ENCODE measurements around the gene TMEM39B.
"Not testable (repeated sequence)": the region's sequence is repeated elsewhere in the genome, so short reads cannot be mapped to it uniquely, and the experiment has no call there.

TMEM39B gene

GRCh38 chr1:32111789-32112188 is 39.0 kb downstream of the TMEM39B start:
- no peak for DNase-seq (ENCODE audit: low read depth, low spot score)

GRCh38 chr1:32112806-32113375 is 40.2 kb downstream of the TMEM39B start:
- DNase-seq (ENCODE audit: low read depth, low spot score), result no peak

GRCh38 chr1:32113436-32113835 is 40.7 kb downstream of the TMEM39B start:
- not testable (repeated sequence) for DNase-seq (ENCODE audit: low read depth, low spot score)

GRCh38 chr1:32114420-32114819 is 41.7 kb downstream of the TMEM39B start:
- DNase-seq (ENCODE audit: low read depth, low spot score), result no peak

GRCh38 chr1:32115496-32115895 is 42.8 kb downstream of the TMEM39B start:
- no peak for DNase-seq (ENCODE audit: low read depth, low spot score)

GRCh38 chr1:32116531-32116930 is 43.8 kb downstream of the TMEM39B start:
- DNase-seq (ENCODE audit: low read depth, low spot score), result no peak

GRCh38 chr1:32122151-32122550 is 49.4 kb downstream of the TMEM39B start:
- no peak for DNase-seq (ENCODE audit: low read depth, low spot score)

- DNase-seq (ENCODE audit: low read depth, low spot score), result not testable (repeated sequence)
Measured at GRCh38 chr1:32123361-32123760, 50.6 kb downstream of the TMEM39B start.

- DNase-seq (ENCODE audit: low read depth, low spot score), result no peak
Measured at GRCh38 chr1:32125313-32125712, 52.6 kb downstream of the TMEM39B start.

- DNase-seq (ENCODE audit: low read depth, low spot score), result no peak
Measured at GRCh38 chr1:32126770-32127169, 54.0 kb downstream of the TMEM39B start.

GRCh38 chr1:32127409-32128198 is 54.9 kb downstream of the TMEM39B start:
- no peak for DNase-seq (ENCODE audit: low read depth, low spot score)

GRCh38 chr1:32128479-32128878 is 55.7 kb downstream of the TMEM39B start:
- no peak for DNase-seq (ENCODE audit: low read depth, low spot score)

- no peak for DNase-seq (ENCODE audit: low read depth, low spot score)
Measured at GRCh38 chr1:32128964-32129363, 56.2 kb downstream of the TMEM39B start.

- DNase-seq (ENCODE audit: low read depth, low spot score), result not testable (repeated sequence)
Measured at GRCh38 chr1:32133950-32134280, 61.2 kb downstream of the TMEM39B start.

- no peak for DNase-seq (ENCODE audit: low read depth, low spot score)
Measured at GRCh38 chr1:32137111-32137510, 64.4 kb downstream of the TMEM39B start.

GRCh38 chr1:32138965-32139364 is 66.2 kb downstream of the TMEM39B start:
- no peak for DNase-seq (ENCODE audit: low read depth, low spot score)

GRCh38 chr1:32142446-32143301 is 69.9 kb downstream of the TMEM39B start:
- no peak for DNase-seq (ENCODE audit: low read depth, low spot score)

GRCh38 chr1:32143302-32143695 is 70.6 kb downstream of the TMEM39B start:
- DNase-seq (ENCODE audit: low read depth, low spot score), result not testable (repeated sequence)

- DNase-seq (ENCODE audit: low read depth, low spot score), result no peak
Measured at GRCh38 chr1:32144033-32144432, 71.3 kb downstream of the TMEM39B start.

GRCh38 chr1:32147799-32148198 is 75.1 kb downstream of the TMEM39B start:
- not testable (repeated sequence) for DNase-seq (ENCODE audit: low read depth, low spot score)

GRCh38 chr1:32150847-32151246 is 78.1 kb downstream of the TMEM39B start:
- no peak for DNase-seq (ENCODE audit: low read depth, low spot score)

GRCh38 chr1:32151319-32151787 is 78.6 kb downstream of the TMEM39B start:
- DNase-seq (ENCODE audit: low read depth, low spot score), result no peak

Data from activated CD4-positive, CD25-positive, alpha-beta regulatory T cell treated with anti-CD3 and anti-CD28 coated beads, Interleukin-2, amount 50 U/mL, for 16 hours (primary cell).